Right lobe of liver (tissue), 6 donors: ENCODE data around the gene TMEM248. TPM values are rescaled to one million over a fixed set of nuclear protein-coding genes. Genes with fewer than 3 reads are reported as not detected.
A peak's percentile ranks its signal among the peaks of the same experiment; 100 is the strongest.
"Not testable (repeated sequence)": the region's sequence is repeated elsewhere in the genome, so short reads cannot be mapped to it uniquely, and the experiment has no call there.

ENCODE experiments used
- ATAC-seq, 4 donors: fragments of 200-7000 bp; cut with Tn5 transposase; one replicate each; pipeline ENCODE4 v1.9.1; 2020; ENCODE audit warnings: mild to moderate bottlenecking in 4 of 4, moderate library complexity in 4 of 4
- DNase-seq, 3 donors: peaks; one replicate each; pipeline ENCODE4 v3.0.0-alpha.2; 2020
- H3K27ac ChIP-seq, 3 donors: fragments of 200-600 bp; one replicate each; pipeline ENCODE4 v1.8.0; 2022
- H3K27me3 ChIP-seq, 2 donors: fragments of 200-600 bp; one replicate each; pipeline ENCODE4 v1.8.0; 2022
- H3K36me3 ChIP-seq, 4 donors: fragments of 200-600 bp; sonication (generic) in 1 of 4; one replicate each; pipeline versions ENCODE4 v1.5.1 to v1.8.0; 2017 to 2022; ENCODE audit warnings: control low read depth in 1 of 4
- H3K4me1 ChIP-seq, 4 donors: fragments of 200-600 bp; sonication (generic) in 1 of 4; one replicate each; pipeline versions ENCODE4 v1.5.1 to v1.8.0; 2017 to 2022; ENCODE audit warnings: control low read depth in 1 of 4
- H3K4me3 ChIP-seq, 3 donors: fragments of 200-600 bp; one replicate each; pipeline ENCODE4 v1.8.0; 2022
- H3K9me3 ChIP-seq, 4 donors: fragments of 200-600 bp; sonication (generic) in 1 of 4; one replicate each; pipeline versions ENCODE4 v1.5.1 to v1.8.0; 2017 to 2022; ENCODE audit warnings: control low read depth in 1 of 4
- POLR2A ChIP-seq: fragments of 450-650 bp; IDR thresholded peaks from one replicate; pipeline ENCODE4 v1.6.1; 2017; ENCODE audit warnings: antibody characterized with exemption, mild to moderate bottlenecking
- WGBS: methylation state at CpG from one replicate; pipeline ENCODE4 v1.1.6; 2018; ENCODE audit warnings: low coverage, low lambda C conversion rate; ENCODE audit not compliant: insufficient coverage; ENCODE audit errors: missing lambda C conversion rate; 5-methylcytosine and 5-hydroxymethylcytosine counted together
- intact Hi-C, 2 donors: fragments of 100-400 bp; cut with DNase I; formaldehyde crosslinking; loops; one replicate each; pipeline versions ENCODE4 v1.11.2 to v1.14.1; 2022
- total RNA-seq, 6 experiments: library from RNA; depleted of rRNA in 2 of 6; stranded (reverse); fragments of >200 nt in 2 of 6; fragmentation: NEBNext Ultra II Directional in 3 of 6; extraction: Animal tissue kit (Norgen Biotek cat#: 25700) in 3 of 6; gene quantifications; one replicate each; pipeline versions ENCODE4 v1.1.0 to v1.2.4, GENCODE V29; 2016 to 2023
- TF ChIP-seq, protein P1 (sequence below), 4 donors: fragments of 200-600 bp in 3 of 4; fragments of 450-650 bp in 1 of 4; IDR thresholded peaks; one replicate each; pipeline versions ENCODE4 v1.5.1 to v1.8.0; 2016 to 2022; ENCODE audit warnings: antibody characterized with exemption in 4 of 4, mild to moderate bottlenecking in 2 of 4
- donor health status: DM: no; HTN: yes; CAD: no.
- donor health status: DM: no; HTN: no; CAD: no.
- donor health status: DM: no; HTN: no; CAD: no.
- donor health status: DM: no; HTN: yes; CAD: no.
- donor health status: DM: no; HTN: yes; CAD: no.

Gene TMEM248
- total RNA-seq, 6 experiments from 2014 or later = 53.3 to 76.5 (median 63.2) TPM

DNA sequence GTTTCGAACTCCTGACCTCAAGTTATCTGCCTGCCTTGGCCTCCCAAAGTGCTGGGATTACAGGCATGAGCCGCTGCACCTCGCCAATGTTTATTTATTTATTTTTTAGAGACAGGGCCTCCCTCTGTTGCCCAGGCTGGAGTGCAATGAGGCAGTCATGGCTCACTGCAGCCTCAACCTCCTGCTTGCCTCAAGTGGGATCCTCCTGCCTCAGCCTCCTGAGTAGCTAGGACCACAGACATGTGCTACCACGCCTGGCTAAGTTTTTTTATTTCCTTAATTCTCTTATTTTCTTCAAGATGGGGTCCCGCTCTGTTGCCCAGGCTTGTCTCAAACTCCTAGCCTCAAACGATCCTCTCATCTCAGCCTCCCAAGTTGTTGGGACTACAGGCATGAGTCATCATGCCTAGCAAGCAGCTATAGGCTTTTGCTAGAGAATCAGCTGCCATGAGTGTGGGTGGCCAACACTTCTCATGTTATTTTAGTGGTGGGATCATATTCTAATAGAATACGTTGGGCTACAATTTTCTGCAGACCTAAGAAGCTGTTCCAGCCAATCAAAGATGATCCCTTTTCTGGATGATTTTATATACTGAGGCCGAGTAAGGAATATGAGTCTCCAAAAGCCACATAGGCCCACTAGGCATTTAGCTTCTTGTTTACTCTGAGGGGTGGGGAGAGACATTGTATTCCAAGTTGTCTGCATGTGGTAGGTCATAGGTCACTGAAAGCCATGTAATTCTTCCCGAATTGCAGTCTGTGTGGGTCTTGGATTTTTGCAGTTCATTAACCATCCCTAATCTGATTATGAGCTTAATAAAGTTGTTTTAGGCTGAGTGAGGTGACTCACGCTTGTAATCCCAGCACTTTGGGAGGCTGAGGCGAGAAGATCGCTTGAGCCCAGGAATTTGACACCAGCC is 7.6 kb upstream of the TMEM248 start:
- TF ChIP-seq, protein P1, sequence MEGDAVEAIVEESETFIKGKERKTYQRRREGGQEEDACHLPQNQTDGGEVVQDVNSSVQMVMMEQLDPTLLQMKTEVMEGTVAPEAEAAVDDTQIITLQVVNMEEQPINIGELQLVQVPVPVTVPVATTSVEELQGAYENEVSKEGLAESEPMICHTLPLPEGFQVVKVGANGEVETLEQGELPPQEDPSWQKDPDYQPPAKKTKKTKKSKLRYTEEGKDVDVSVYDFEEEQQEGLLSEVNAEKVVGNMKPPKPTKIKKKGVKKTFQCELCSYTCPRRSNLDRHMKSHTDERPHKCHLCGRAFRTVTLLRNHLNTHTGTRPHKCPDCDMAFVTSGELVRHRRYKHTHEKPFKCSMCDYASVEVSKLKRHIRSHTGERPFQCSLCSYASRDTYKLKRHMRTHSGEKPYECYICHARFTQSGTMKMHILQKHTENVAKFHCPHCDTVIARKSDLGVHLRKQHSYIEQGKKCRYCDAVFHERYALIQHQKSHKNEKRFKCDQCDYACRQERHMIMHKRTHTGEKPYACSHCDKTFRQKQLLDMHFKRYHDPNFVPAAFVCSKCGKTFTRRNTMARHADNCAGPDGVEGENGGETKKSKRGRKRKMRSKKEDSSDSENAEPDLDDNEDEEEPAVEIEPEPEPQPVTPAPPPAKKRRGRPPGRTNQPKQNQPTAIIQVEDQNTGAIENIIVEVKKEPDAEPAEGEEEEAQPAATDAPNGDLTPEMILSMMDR (IDR thresholded peaks at IDR 0.05) = no peak
- TF ChIP-seq POLR2A = no peak
- Histone ChIP-seq H3K27ac (no peak overlapping the region), H3K9me3 (no peaks in the 10 kb centered on the region), H3K27me3 (no peaks in the 10 kb centered on the region), H3K4me3 (no peak overlapping the region), H3K4me1 (peaks cover 0 to 7% (median 0%) of the 10 kb centered on the region in 4 donors), H3K36me3 (no peaks in the 10 kb centered on the region)
- DNase-seq (no peak), ATAC-seq (no peak)
- WGBS = 78% methylated on average over 6 of the region's 12 CpGs
- intact Hi-C loops = no loop called here

DNA sequence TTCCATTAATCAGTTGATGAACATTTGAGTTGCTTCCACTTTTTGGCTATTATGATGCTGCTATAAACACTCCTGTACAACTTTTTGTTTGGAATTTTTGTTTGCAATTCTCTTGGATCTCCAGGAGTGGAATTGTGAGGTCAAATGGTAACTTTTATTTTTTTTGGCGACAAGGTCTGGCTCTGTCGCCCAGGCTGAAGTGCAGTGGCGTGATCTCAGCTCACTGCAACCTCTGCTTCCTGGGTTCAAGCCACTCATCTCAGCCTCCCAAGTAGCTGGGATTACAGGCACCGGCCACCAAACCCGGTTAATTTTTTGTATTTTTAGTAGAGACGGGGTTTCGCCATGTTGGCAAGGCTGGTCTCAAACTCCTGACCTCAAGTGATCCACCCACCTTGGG is 3.1 kb upstream of the TMEM248 start:
- Histone ChIP-seq H3K4me1 (peaks cover 0 to 20% (median 5%) of the 10 kb centered on the region in 4 donors), H3K27ac (peak overlapping the region in 1 of 3 donors; percentile 64), H3K4me3 (peak overlapping the region in 2 of 3 donors; percentile 8 to 12)
- H3K9me3 ChIP-seq, intact Hi-C loops, DNase-seq, H3K27me3 ChIP-seq, H3K36me3 ChIP-seq: not testable (repeated sequence)
- peak; percentile 21 to 63 (median 48) for ATAC-seq
- WGBS = 31% methylated on average over 7 of the region's 7 CpGs

DNA sequence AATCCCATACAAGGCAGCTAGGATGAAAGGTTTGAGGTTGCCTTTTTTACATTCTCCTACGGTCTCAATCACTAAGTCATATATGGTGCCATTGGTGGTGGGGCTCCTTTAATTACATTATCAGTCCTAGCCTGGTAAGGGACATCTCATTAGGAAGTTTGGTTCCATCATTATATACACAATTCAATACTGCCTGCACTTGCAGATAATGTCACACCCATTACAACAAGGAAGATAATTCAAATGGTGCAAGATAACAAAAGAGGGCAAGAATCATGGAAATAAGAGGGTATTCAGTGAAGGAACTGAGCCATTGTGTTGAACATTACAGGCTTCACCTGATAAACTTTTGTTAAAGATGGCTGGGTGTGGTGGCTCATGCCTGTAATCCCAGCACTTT is 1.7 kb upstream of the TMEM248 start:
- ATAC-seq = no peak
- 100% methylated on average over 1 of the region's 1 CpG for WGBS
- DNase-seq = no peak
- Histone ChIP-seq H3K36me3 (no peaks in the 10 kb centered on the region), H3K4me3 (no peak overlapping the region), H3K27me3 (no peaks in the 10 kb centered on the region), H3K4me1 (peaks cover 0 to 25% (median 8%) of the 10 kb centered on the region in 4 donors), H3K9me3 (no peaks in the 10 kb centered on the region), H3K27ac (no peak overlapping the region)
- intact Hi-C loops = no loop called here
- TF ChIP-seq, protein P1 (IDR thresholded peaks at IDR 0.05) = no peak
- no peak for TF ChIP-seq POLR2A

DNA sequence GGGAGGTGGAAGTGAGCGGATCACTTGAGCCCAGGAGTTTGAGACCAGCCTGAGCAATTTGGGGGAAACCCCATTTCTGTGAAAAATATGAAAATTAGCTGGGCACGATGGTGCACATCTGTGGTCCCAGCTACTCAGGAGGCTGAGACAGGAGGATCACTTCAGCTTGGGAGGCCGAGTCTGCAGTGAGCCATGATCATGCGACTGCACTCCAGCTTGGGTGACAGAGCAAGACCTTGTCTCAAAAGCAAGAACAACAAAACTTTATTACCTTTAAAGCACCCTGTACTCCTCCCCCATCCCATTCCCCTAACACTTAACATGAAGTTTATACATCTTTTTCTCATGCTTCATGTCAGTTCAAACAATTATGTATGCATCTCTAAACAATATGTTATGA is 1.3 kb upstream of the TMEM248 start:
- peaks cover 0 to 25% (median 8%) of the 10 kb centered on the region in 4 donors for H3K4me1 ChIP-seq
- no peak for TF ChIP-seq POLR2A
- TF ChIP-seq, protein P1 (IDR thresholded peaks at IDR 0.05) = no peak
- H3K27ac ChIP-seq = no peak overlapping the region
- no peaks in the 10 kb centered on the region for H3K9me3 ChIP-seq
- H3K4me3 ChIP-seq = no peak overlapping the region
- WGBS = 100% methylated on average over 1 of the region's 4 CpGs
- ATAC-seq = no peak
- H3K36me3 ChIP-seq = no peaks in the 10 kb centered on the region
- H3K27me3 ChIP-seq = no peaks in the 10 kb centered on the region
- DNase-seq = no peak
- intact Hi-C loops = no loop called here

DNA sequence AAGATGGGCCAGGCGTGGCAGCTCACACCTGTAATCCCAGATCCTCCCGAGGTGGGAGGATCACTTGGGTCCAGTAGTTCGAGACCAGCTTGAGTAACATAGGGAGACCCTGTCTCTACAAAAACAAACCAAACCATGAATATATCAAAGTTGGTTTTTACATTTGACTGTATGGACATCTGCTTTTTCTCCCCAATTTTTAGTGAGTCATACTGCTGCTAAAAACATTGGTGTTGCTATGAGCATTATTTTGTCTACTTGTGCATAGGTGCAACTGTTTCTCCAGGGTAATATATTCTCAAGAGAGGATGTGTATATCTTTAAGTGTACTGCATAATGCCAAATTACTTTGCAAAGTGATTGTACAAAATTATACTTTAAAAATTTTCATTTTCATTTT is 769 bp upstream of the TMEM248 start:
- DNase-seq (no peak), ATAC-seq (no peak)
- TF ChIP-seq, protein P1 (IDR thresholded peaks at IDR 0.05) = no peak
- no peak for TF ChIP-seq POLR2A
- Histone ChIP-seq H3K9me3 (no peaks in the 10 kb centered on the region), H3K27ac (peak overlapping the region in 1 of 3 donors; percentile 87), H3K4me1 (peaks cover 0 to 25% (median 8%) of the 10 kb centered on the region in 4 donors), H3K4me3 (peak overlapping the region in 2 of 3 donors; percentile 83 to 90), H3K27me3 (no peaks in the 10 kb centered on the region), H3K36me3 (peaks cover 0 to 3% (median 0%) of the 10 kb centered on the region in 4 donors)
- WGBS = 67% methylated on average over 2 of the region's 3 CpGs
- intact Hi-C loops = no loop called here
